ENCODE measurements around the gene OTOF.

DNA sequence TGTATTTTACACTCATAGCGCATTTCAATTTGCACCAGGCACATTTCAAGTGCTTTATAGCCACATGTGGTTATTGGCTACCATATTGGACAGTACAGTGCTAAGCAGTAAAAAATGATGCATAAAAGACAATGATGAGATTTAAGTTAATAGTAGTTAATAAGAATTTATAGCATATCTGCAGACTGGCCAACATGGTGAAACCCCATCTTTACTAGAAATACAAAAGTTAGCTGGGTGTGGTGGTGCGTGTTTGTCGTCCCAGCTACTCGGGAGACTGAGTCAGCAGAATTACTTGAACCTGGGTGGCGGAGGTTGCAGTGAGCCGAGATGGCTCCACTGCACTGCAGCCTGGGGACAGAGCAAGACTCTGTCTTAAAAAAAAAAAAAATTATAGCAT lies 66.5 kb downstream of the OTOF start:
- TF ChIP-seq CTCF (IDR thresholded peaks at IDR 0.05) (no peak), EZH2 (IDR thresholded peaks at IDR 0.05) (no peak)

Measured in neural progenitor cell (in vitro differentiated cells).